ENCODE results near the gene MTERF2.

Gene MTERF2

GRCh38 chr12:106941481-106942156, 45.3 kb downstream of the MTERF2 start:
- DNase-seq (ENCODE audit: low read depth), result no peak
- no peak overlapping the region for H3K4me3 ChIP-seq (replicated peaks; ENCODE audit: low read depth, low read length)
- TF ChIP-seq CTCF (IDR thresholded peaks at IDR 0.05; ENCODE audit: low read length, missing control alignments), result no peak

GRCh38 chr12:106934277-106934676, 52.7 kb downstream of the MTERF2 start:
- no peak for TF ChIP-seq CTCF (IDR thresholded peaks at IDR 0.05; ENCODE audit: low read length, missing control alignments)
- no peak overlapping the region for H3K4me3 ChIP-seq (replicated peaks; ENCODE audit: low read depth, low read length)
- DNase-seq (ENCODE audit: low read depth), result no peak

Data from fibroblast of pulmonary artery (primary cell).